Panc1 (cell line): ENCODE measurements around the gene RETREG1. TPM values are rescaled to one million over a fixed set of nuclear protein-coding genes. Genes with fewer than 3 reads are reported as not detected.
A peak's percentile ranks its signal among the peaks of the same experiment; 100 is the strongest.

Source experiments
- ATAC-seq: fragments of 200-7000 bp; cut with Tn5 transposase; 2 replicates; pipeline ENCODE4 v1.9.1; 2020; ENCODE audit warnings: mild to moderate bottlenecking, moderate library complexity
- BruUV-seq: library from RNA; stranded (reverse); fragments of 400-500 nt; replicated peaks from 2 replicates; lab custom pipeline; 2021; lab: Mats Ljungman, UMichigan
- CTCF ChIA-PET: fragments of 300-600 bp; sonication (Branson Sonifier 250); formaldehyde crosslinking; loops from one replicate; lab custom pipeline; 2022; ENCODE audit warnings: antibody characterized with exemption; lab: Charles Lee
- POLR2A ChIA-PET: fragments of 300-600 bp; sonication (Branson Sonifier 250); formaldehyde crosslinking; loops from one replicate; lab custom pipeline; 2022; ENCODE audit warnings: antibody characterized with exemption; lab: Charles Lee
- DNase-seq: peaks from one replicate; pipeline ENCODE4 v3.0.0-alpha.2; 2010; ENCODE audit warnings: low read depth, low spot score
- H3K27ac ChIP-seq: 2 replicates; pipeline ENCODE4 v1.5.1; 2011; ENCODE audit warnings: mild to moderate bottlenecking, low read length, inconsistent platforms
- H3K27me3 ChIP-seq: fragments of 200-500 bp; sonication (Bioruptor generic); 2 replicates; pipeline ENCODE4 v1.6.0; 2014; ENCODE audit warnings: low read length, inconsistent platforms; ENCODE audit not compliant: control insufficient read depth, insufficient read depth
- H3K36me3 ChIP-seq: fragments of 200-500 bp; sonication (Bioruptor generic); 2 replicates; pipeline ENCODE4 v1.5.1; 2014; ENCODE audit warnings: inconsistent platforms, mild to moderate bottlenecking, low read length, moderate library complexity; ENCODE audit not compliant: control insufficient read depth, insufficient read depth
- H3K4me1 ChIP-seq: 2 replicates; pipeline ENCODE4 v1.5.1; 2011; ENCODE audit warnings: inconsistent platforms, mild to moderate bottlenecking, low read length, moderate library complexity; ENCODE audit not compliant: control insufficient read depth, insufficient read depth
- H3K4me3 ChIP-seq, 2 experiments: 2 replicates each; pipeline ENCODE4 v1.5.1; 2011 to 2012; ENCODE audit warnings: low read depth in 2 of 2, low read length in 2 of 2, mild to moderate bottlenecking in 2 of 2, inconsistent platforms in 1 of 2, moderate library complexity in 1 of 2
- H3K9me3 ChIP-seq: fragments of 200-500 bp; sonication (Bioruptor generic); 2 replicates; pipeline ENCODE4 v1.5.1; 2014; ENCODE audit warnings: low read depth, mild to moderate bottlenecking, inconsistent platforms, low read length, moderate library complexity; ENCODE audit not compliant: control insufficient read depth, insufficient read depth
- POLR2AphosphoS5 ChIP-seq: IDR thresholded peaks from 2 replicates; pipeline ENCODE4 v1.6.1; 2012; ENCODE audit warnings: mild to moderate bottlenecking, low read depth, low read length, moderate library complexity
- SIN3A ChIP-seq: IDR thresholded peaks from 2 replicates; pipeline ENCODE4 v1.6.1; 2012; ENCODE audit warnings: low read depth, mild to moderate bottlenecking, low read length, moderate library complexity, borderline replicate concordance; ENCODE audit not compliant: insufficient read depth
- TCF7L2 ChIP-seq: IDR thresholded peaks from 2 replicates; pipeline ENCODE4 v1.6.1; 2011; ENCODE audit warnings: mild to moderate bottlenecking, low read depth, low read length, inconsistent platforms
- in situ Hi-C: cut with HindIII; loops from 2 replicates; pipeline ENCODE4 v1.10.0; 2016; ENCODE audit warnings: low sequenced_read_pairs, low pct_unique_long_range_greater_than_20kb
- intact Hi-C: fragments of 100-400 bp; cut with micrococcal nuclease; formaldehyde crosslinking; loops from one replicate; pipeline ENCODE4 v1.10.0; 2022; ENCODE audit not compliant: unreplicated experiment
- total RNA-seq: library from RNA; stranded (reverse); gene quantifications from one replicate; pipeline ENCODE4 v1.2.1, GENCODE V29; 2021; ENCODE audit not compliant: unreplicated experiment
- TF ChIP-seq, protein P1 (sequence below): fragments of 450-650 bp; IDR thresholded peaks from 2 replicates; pipeline ENCODE4 v1.5.1; 2017; ENCODE audit warnings: mild to moderate bottlenecking
- TF ChIP-seq, protein P2 (sequence below), 2 experiments: IDR thresholded peaks; 2 replicates each; pipeline ENCODE4 v1.6.1; 2011 to 2012; ENCODE audit warnings: low read depth in 2 of 2, control low read depth in 1 of 2, low read length in 1 of 2, mild to moderate bottlenecking in 1 of 2, moderate library complexity in 1 of 2; ENCODE audit not compliant: insufficient read depth in 1 of 2

The RETREG1 gene
- total RNA-seq, 1 experiment from 2014 or later, result 0.74 TPM

DNA sequence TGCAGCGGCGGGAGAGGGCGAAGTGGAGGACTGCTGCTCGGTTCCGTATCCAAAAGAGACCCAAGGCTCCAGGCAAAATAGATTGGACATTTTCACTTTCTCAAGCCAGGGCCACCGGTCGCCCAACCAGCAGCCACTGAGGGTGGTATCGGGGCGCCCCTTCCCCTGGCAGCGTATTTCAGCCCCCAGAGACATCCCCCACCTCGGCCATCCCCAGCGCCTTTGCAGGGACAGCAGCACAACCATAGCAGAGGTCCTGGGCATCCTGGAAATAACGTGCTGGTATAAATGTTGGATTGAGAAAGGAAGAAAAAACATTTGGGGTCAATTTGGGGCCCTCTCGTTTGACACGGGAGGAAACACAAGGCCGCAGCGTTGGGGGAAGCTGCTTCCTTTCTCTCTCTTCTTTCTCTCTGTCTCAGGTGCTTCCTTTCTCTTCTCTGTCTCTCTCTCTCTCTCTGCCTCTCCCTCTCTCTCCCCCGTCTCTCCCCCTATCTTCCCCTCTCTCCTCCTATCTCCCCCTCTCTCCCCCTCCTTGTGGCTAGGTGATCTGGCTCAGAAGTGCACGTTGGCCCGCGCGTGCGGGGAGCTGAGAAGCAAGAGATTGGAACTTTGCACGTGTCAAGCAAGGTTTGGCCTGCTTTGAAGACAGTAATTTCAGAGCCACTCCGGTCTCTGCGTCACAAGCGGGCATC lies 624 bp upstream of the RETREG1 start:
- ATAC-seq (peak; percentile 13; the same call in 1 of the 2 replicates), DNase-seq (no peak)
- CTCF ChIA-PET, result no interaction called here
- 0 out of 2 replicates have a peak, but pooled peaks cover 4% of the 10 kb centered on the region for H3K4me1 ChIP-seq
- in situ Hi-C loops (no loop called here), intact Hi-C loops (no loop called here)
- TF ChIP-seq, protein P1, sequence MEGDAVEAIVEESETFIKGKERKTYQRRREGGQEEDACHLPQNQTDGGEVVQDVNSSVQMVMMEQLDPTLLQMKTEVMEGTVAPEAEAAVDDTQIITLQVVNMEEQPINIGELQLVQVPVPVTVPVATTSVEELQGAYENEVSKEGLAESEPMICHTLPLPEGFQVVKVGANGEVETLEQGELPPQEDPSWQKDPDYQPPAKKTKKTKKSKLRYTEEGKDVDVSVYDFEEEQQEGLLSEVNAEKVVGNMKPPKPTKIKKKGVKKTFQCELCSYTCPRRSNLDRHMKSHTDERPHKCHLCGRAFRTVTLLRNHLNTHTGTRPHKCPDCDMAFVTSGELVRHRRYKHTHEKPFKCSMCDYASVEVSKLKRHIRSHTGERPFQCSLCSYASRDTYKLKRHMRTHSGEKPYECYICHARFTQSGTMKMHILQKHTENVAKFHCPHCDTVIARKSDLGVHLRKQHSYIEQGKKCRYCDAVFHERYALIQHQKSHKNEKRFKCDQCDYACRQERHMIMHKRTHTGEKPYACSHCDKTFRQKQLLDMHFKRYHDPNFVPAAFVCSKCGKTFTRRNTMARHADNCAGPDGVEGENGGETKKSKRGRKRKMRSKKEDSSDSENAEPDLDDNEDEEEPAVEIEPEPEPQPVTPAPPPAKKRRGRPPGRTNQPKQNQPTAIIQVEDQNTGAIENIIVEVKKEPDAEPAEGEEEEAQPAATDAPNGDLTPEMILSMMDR, result no peak
- no peak for TF ChIP-seq SIN3A
- TF ChIP-seq POLR2AphosphoS5, result no peak
- TF ChIP-seq, protein P2, sequence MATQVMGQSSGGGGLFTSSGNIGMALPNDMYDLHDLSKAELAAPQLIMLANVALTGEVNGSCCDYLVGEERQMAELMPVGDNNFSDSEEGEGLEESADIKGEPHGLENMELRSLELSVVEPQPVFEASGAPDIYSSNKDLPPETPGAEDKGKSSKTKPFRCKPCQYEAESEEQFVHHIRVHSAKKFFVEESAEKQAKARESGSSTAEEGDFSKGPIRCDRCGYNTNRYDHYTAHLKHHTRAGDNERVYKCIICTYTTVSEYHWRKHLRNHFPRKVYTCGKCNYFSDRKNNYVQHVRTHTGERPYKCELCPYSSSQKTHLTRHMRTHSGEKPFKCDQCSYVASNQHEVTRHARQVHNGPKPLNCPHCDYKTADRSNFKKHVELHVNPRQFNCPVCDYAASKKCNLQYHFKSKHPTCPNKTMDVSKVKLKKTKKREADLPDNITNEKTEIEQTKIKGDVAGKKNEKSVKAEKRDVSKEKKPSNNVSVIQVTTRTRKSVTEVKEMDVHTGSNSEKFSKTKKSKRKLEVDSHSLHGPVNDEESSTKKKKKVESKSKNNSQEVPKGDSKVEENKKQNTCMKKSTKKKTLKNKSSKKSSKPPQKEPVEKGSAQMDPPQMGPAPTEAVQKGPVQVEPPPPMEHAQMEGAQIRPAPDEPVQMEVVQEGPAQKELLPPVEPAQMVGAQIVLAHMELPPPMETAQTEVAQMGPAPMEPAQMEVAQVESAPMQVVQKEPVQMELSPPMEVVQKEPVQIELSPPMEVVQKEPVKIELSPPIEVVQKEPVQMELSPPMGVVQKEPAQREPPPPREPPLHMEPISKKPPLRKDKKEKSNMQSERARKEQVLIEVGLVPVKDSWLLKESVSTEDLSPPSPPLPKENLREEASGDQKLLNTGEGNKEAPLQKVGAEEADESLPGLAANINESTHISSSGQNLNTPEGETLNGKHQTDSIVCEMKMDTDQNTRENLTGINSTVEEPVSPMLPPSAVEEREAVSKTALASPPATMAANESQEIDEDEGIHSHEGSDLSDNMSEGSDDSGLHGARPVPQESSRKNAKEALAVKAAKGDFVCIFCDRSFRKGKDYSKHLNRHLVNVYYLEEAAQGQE (IDR thresholded peaks at IDR 0.05; ENCODE audit: insufficient read depth in 1 of 2, low read depth in 2 of 2, low read length in 1 of 2), result no peak
- TF ChIP-seq TCF7L2, result no peak
- no peaks in the 10 kb centered on the region; the same call in 1 of the 2 replicates for H3K36me3 ChIP-seq
- H3K9me3 ChIP-seq, result no peaks in the 10 kb centered on the region
- POLR2A ChIA-PET, result no interaction called here
- H3K27me3 ChIP-seq, result peaks cover 16% of the 10 kb centered on the region
- H3K4me3 ChIP-seq, result peak overlapping the region; percentile 55 to 58
- H3K27ac ChIP-seq, result no peak overlapping the region
- BruUV-seq, result no TSS peak

DNA sequence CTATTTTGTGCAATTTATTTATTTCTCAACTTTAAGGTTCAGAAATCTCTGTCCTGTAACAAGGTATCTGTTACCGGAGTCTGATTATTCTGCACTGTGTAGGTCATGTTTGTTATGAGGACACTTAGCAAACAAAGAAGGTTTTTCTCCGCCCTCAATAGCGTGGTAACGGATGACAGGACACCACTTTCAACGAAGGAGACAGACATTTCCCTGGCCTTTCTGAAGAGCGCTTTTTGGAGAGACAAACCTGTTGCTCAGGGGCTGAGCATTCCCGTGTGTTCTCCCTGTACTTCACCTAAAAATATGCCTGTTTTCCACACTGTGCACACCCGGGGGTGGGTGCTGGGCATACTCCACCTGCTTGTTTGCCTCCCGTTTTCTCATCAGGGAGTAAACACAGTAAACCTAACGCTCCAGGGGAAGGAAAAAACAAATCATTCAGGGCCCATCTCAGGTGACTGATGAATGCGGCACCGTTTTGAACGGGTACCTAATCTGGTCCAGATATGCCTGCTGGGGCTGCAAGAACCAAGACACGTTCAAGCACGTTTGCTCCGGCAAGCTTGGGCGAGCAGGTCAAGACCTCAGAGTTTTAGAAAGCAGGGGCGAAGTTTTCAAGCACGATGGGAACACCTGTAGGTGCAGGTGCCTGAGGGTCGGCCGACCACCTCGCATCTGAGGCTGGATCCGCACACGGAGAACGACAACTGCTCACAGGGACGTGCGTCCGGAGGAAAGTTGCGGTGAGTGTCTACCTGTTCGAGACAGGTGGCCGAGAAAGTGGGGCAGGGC lies 859 bp downstream of the RETREG1 start:
- BruUV-seq, result no TSS peak
- in situ Hi-C loops (no loop called here), intact Hi-C loops (no loop called here)
- TF ChIP-seq, protein P2 (IDR thresholded peaks at IDR 0.05; ENCODE audit: insufficient read depth in 1 of 2, low read depth in 2 of 2, low read length in 1 of 2), result no peak
- TF ChIP-seq POLR2AphosphoS5 (no peak), TCF7L2 (no peak), SIN3A (no peak)
- no peak overlapping the region for H3K27ac ChIP-seq
- 0 out of 2 replicates have a peak, but pooled peaks cover 4% of the 10 kb centered on the region for H3K4me1 ChIP-seq
- peaks cover 12% of the 10 kb centered on the region for H3K27me3 ChIP-seq
- CTCF ChIA-PET, result interaction anchor here (0.5 kb wide), 1 partner anchor 40 kb away, joined by 4 read pairs; no protein-coding TSS in a partner anchor
- no peaks in the 10 kb centered on the region for H3K9me3 ChIP-seq
- H3K36me3 ChIP-seq, result no peaks in the 10 kb centered on the region; the same call in 1 of the 2 replicates
- ATAC-seq (no peak; the same call in 1 of the 2 replicates), DNase-seq (no peak)
- peak overlapping the region; percentile 55 to 58 for H3K4me3 ChIP-seq
- POLR2A ChIA-PET, result no interaction called here
